ENCODE results near the gene TMSB4Y. TPM values are rescaled to one million over a fixed set of nuclear protein-coding genes. Genes with fewer than 3 reads are reported as not detected.

The TMSB4Y gene
- total and polyA plus RNA-seq, 2 donors (not counting 3 experiments of a cell fraction or from before 2014, with no cell fraction given): 0.50 to 1.6 TPM

- H3K9me3 ChIP-seq (replicated peaks; ENCODE audit: control insufficient read depth, insufficient read depth, low read length): no peaks in the 10 kb centered on the region
- no peaks in the 10 kb centered on the region for H3K79me2 ChIP-seq (ENCODE audit: control insufficient read depth, insufficient read depth, low read length)
- no peaks in the 10 kb centered on the region for H4K20me1 ChIP-seq (replicated peaks; ENCODE audit: control insufficient read depth, extremely low read depth, insufficient read depth, low read length)
- no peak overlapping the region for H3K4me2 ChIP-seq (ENCODE audit: insufficient read depth, low read length)
- H3K4me1 ChIP-seq (ENCODE audit: control insufficient read depth, extremely low read depth, insufficient read depth, low read length): no peaks in the 10 kb centered on the region
- ChIA-PET POLR2A (no interaction called here), CTCF (interaction anchor here (1.1 kb wide), 1 partner anchor 1841 kb away, joined by 3 read pairs; no protein-coding TSS in a partner anchor)
- intact Hi-C loops (cut with micrococcal nuclease): loop anchor here (2.0 to 10.0 kb wide), 3 partner anchors 304 to 1839 kb away; partner anchors contain the start of gene NLGN4Y
- DNase-seq (ENCODE audit: low read depth, low spot score): peak; percentile 5
- H3K9me1 ChIP-seq (replicated peaks; ENCODE audit: control insufficient read depth, extremely low read depth, insufficient read depth, low read length): no peaks in the 10 kb centered on the region
- no peak overlapping the region for H3K4me3 ChIP-seq (replicated peaks in 1 of 3; ENCODE audit: insufficient read depth in 1 of 3, low read depth in 1 of 3, low read length in 3 of 3)
- no peaks in the 10 kb centered on the region for H3K27me3 ChIP-seq (ENCODE audit: control insufficient read depth in 2 of 2, insufficient read depth in 2 of 2, low read length in 2 of 2)
- no peaks in the 10 kb centered on the region for H3K36me3 ChIP-seq (ENCODE audit: control insufficient read depth in 2 of 2, extremely low read depth in 1 of 2, insufficient read depth in 2 of 2, low read length in 2 of 2)
- no TSS peak for BruUV-seq (replicated peaks)
- H2AFZ ChIP-seq (ENCODE audit: low read depth, low read length): no peak overlapping the region
- dilution Hi-C loops (cut with MboI; ENCODE audit: extremely low pct_ligation_motif_present, low sequenced_read_pairs): no loop called here
- FAIRE-seq: no peak
- peak; percentile 25 to 41 for TF ChIP-seq CTCF (IDR thresholded peaks at IDR 0.05; ENCODE audit: extremely low read depth in 1 of 2, insufficient read depth in 1 of 2, low read depth in 1 of 2, low read length in 2 of 2)
- TF ChIP-seq POLR2AphosphoS5 (IDR thresholded peaks at IDR 0.05; ENCODE audit: insufficient read depth, low read depth, low read length): no peak
- TF ChIP-seq MYC (IDR thresholded peaks at IDR 0.05; ENCODE audit: low read depth, low read length): no peak
- no peak overlapping the region for H3K9ac ChIP-seq (replicated peaks; ENCODE audit: extremely low read depth, insufficient read depth, low read length)
- no peak overlapping the region for H3K27ac ChIP-seq (ENCODE audit: insufficient read depth, low read depth, low read length)
These were observed 34.9 kb downstream of the TMSB4Y start for GRCh38 chrY:13738618-13739017.

GRCh38 chrY:13751289-13752071 is 47.8 kb downstream of the TMSB4Y start:
- no peak for TF ChIP-seq POLR2AphosphoS5 (IDR thresholded peaks at IDR 0.05; ENCODE audit: insufficient read depth, low read depth, low read length)
- peak in 1 of 2 donors; percentile 18 for TF ChIP-seq CTCF (IDR thresholded peaks at IDR 0.05; ENCODE audit: extremely low read depth in 1 of 2, insufficient read depth in 1 of 2, low read depth in 1 of 2, low read length in 2 of 2)
- TF ChIP-seq JUN (IDR thresholded peaks at IDR 0.05; ENCODE audit: borderline replicate concordance, insufficient read depth, insufficient read length, low read depth): no peak
- H3K4me1 ChIP-seq (ENCODE audit: control insufficient read depth, extremely low read depth, insufficient read depth, low read length): peaks cover 4% of the 10 kb centered on the region
- no peaks in the 10 kb centered on the region for H3K79me2 ChIP-seq (ENCODE audit: control insufficient read depth, insufficient read depth, low read length)
- no peaks in the 10 kb centered on the region for H3K9me1 ChIP-seq (replicated peaks; ENCODE audit: control insufficient read depth, extremely low read depth, insufficient read depth, low read length)
- H3K9ac ChIP-seq (replicated peaks; ENCODE audit: extremely low read depth, insufficient read depth, low read length): no peak overlapping the region
- peaks cover 0 to 7% of the 10 kb centered on the region in 2 experiments for H3K27me3 ChIP-seq (ENCODE audit: control insufficient read depth in 2 of 2, insufficient read depth in 2 of 2, low read length in 2 of 2)
- H2AFZ ChIP-seq (ENCODE audit: low read depth, low read length): peak overlapping the region; percentile 34
- peak overlapping the region in 2 of 3 experiments; percentile 5 to 28 for H3K4me3 ChIP-seq (replicated peaks in 1 of 3; ENCODE audit: insufficient read depth in 1 of 3, low read depth in 1 of 3, low read length in 3 of 3)
- no peaks in the 10 kb centered on the region for H3K9me3 ChIP-seq (replicated peaks; ENCODE audit: control insufficient read depth, insufficient read depth, low read length)
- ChIA-PET POLR2A (no interaction called here), CTCF (no interaction called here)
- H4K20me1 ChIP-seq (replicated peaks; ENCODE audit: control insufficient read depth, extremely low read depth, insufficient read depth, low read length): no peaks in the 10 kb centered on the region
- peak overlapping the region; percentile 55 for H3K4me2 ChIP-seq (ENCODE audit: insufficient read depth, low read length)
- H3K27ac ChIP-seq (ENCODE audit: insufficient read depth, low read depth, low read length): no peak overlapping the region
- H3K36me3 ChIP-seq (ENCODE audit: control insufficient read depth in 2 of 2, extremely low read depth in 1 of 2, insufficient read depth in 2 of 2, low read length in 2 of 2): no peaks in the 10 kb centered on the region
- no peak for DNase-seq (ENCODE audit: low read depth, low spot score)
- dilution Hi-C loops (cut with MboI; ENCODE audit: extremely low pct_ligation_motif_present, low sequenced_read_pairs) (no loop called here), intact Hi-C loops (cut with micrococcal nuclease) (no loop called here)
- no TSS peak for BruUV-seq (replicated peaks)
- FAIRE-seq: peak; percentile 24

All from endothelial cell of umbilical vein (primary cell).